Mesenchymal stem cell (in vitro differentiated cells and primary cell): ENCODE measurements around the gene GFRA1.
A peak's percentile ranks its signal among the peaks of the same experiment; 100 is the strongest.

Source experiments
- DNase-seq: peaks from one replicate; pipeline ENCODE4 v3.0.0-alpha.2; 2013
- H2AFZ ChIP-seq: one replicate; pipeline ENCODE4 v1.6.1; 2013; ENCODE audit warnings: low read depth, mild to moderate bottlenecking, control low read depth, inconsistent platforms, low read length, moderate library complexity
- H2AK5ac ChIP-seq: 2 replicates; pipeline ENCODE4 v1.6.1; 2013; ENCODE audit warnings: low read length, moderate library complexity, mild to moderate bottlenecking, inconsistent platforms; ENCODE audit not compliant: severe bottlenecking
- H2BK120ac ChIP-seq: one replicate; pipeline ENCODE4 v1.6.1; 2013; ENCODE audit warnings: low read depth, mild to moderate bottlenecking, inconsistent platforms, low read length, moderate library complexity
- H2BK12ac ChIP-seq, 2 experiments: one replicate each; pipeline ENCODE4 v1.6.1; 2013; ENCODE audit warnings: inconsistent platforms in 2 of 2, low read length in 2 of 2, mild to moderate bottlenecking in 2 of 2, moderate library complexity in 2 of 2, control low read depth in 1 of 2
- H2BK15ac ChIP-seq: one replicate; pipeline ENCODE4 v1.6.1; 2013; ENCODE audit warnings: mild to moderate bottlenecking, low read depth, inconsistent platforms; ENCODE audit not compliant: poor library complexity, severe bottlenecking
- H2BK5ac ChIP-seq: 2 replicates; pipeline ENCODE4 v1.6.1; 2013; ENCODE audit warnings: low read depth, mild to moderate bottlenecking, low read length, control low read depth, inconsistent platforms; ENCODE audit not compliant: poor library complexity, severe bottlenecking
- H3K14ac ChIP-seq, 2 experiments: one replicate each; pipeline ENCODE4 v1.6.1; 2013; ENCODE audit warnings: inconsistent platforms in 2 of 2, low read length in 2 of 2, control low read depth in 1 of 2, mild to moderate bottlenecking in 1 of 2, moderate library complexity in 1 of 2
- H3K18ac ChIP-seq, 2 experiments: one replicate each; pipeline ENCODE4 v1.6.1; 2013; ENCODE audit warnings: inconsistent platforms in 2 of 2, low read length in 2 of 2, control low read depth in 1 of 2, low read depth in 1 of 2, mild to moderate bottlenecking in 1 of 2
- H3K23ac ChIP-seq, 2 experiments: one replicate each; pipeline ENCODE4 v1.6.1; 2013; ENCODE audit warnings: inconsistent platforms in 2 of 2, low read length in 2 of 2, mild to moderate bottlenecking in 2 of 2, moderate library complexity in 2 of 2, control low read depth in 1 of 2
- H3K27ac ChIP-seq: 2 replicates; pipeline ENCODE4 v1.5.1; 2013; ENCODE audit warnings: mild to moderate bottlenecking, moderate library complexity, low read length, control low read depth, inconsistent platforms; ENCODE audit not compliant: poor library complexity, severe bottlenecking
- H3K27me3 ChIP-seq, 2 experiments: 2 replicates each; pipeline versions ENCODE4 v1.6.1 to v1.7.0; 2013; ENCODE audit warnings: low read length in 2 of 2, mild to moderate bottlenecking in 2 of 2, moderate library complexity in 2 of 2, control low read depth in 1 of 2, inconsistent platforms in 1 of 2; ENCODE audit not compliant: control insufficient read depth in 1 of 2, insufficient read depth in 1 of 2
- H3K36me3 ChIP-seq, 2 experiments: 2 replicates each; pipeline versions ENCODE4 v1.6.1 to v1.7.0; 2013; ENCODE audit warnings: low read length in 2 of 2, control low read depth in 1 of 2, inconsistent platforms in 1 of 2, low read depth in 1 of 2, mild to moderate bottlenecking in 1 of 2; ENCODE audit not compliant: insufficient read depth in 2 of 2, control insufficient read depth in 1 of 2
- H3K4ac ChIP-seq, 2 experiments: one replicate each; pipeline ENCODE4 v1.6.1; 2013; ENCODE audit warnings: inconsistent platforms in 2 of 2, low read length in 2 of 2, mild to moderate bottlenecking in 2 of 2, moderate library complexity in 2 of 2, control low read depth in 1 of 2, low read depth in 1 of 2
- H3K4me1 ChIP-seq: 2 replicates; pipeline ENCODE4 v1.6.1; 2013; ENCODE audit warnings: low read depth, low read length, control low read depth; ENCODE audit not compliant: control insufficient read depth, insufficient read depth
- H3K4me2 ChIP-seq: 2 replicates; pipeline ENCODE4 v1.6.1; 2013; ENCODE audit warnings: low read length, mild to moderate bottlenecking, inconsistent platforms; ENCODE audit not compliant: poor library complexity, severe bottlenecking
- H3K4me3 ChIP-seq, 2 experiments: 2 replicates each; pipeline versions ENCODE4 v1.5.1 to v1.7.0; 2013; ENCODE audit warnings: low read length in 2 of 2, mild to moderate bottlenecking in 2 of 2, control low read depth in 1 of 2, low read depth in 1 of 2; ENCODE audit not compliant: insufficient read depth in 1 of 2
- H3K79me1 ChIP-seq: replicated peaks from 2 replicates; pipeline ENCODE4 v1.6.1; 2013; ENCODE audit warnings: mild to moderate bottlenecking, control low read depth, low read length, inconsistent platforms; ENCODE audit not compliant: poor library complexity, severe bottlenecking
- H3K9ac ChIP-seq: 2 replicates; pipeline ENCODE4 v1.7.0; 2013; ENCODE audit warnings: mild to moderate bottlenecking, low read length, moderate library complexity
- H3K9me3 ChIP-seq: 2 replicates; pipeline ENCODE4 v1.7.0; 2013; ENCODE audit warnings: mild to moderate bottlenecking, low read length; ENCODE audit not compliant: control insufficient read depth
- H4K8ac ChIP-seq: one replicate; pipeline ENCODE4 v1.6.1; 2013; ENCODE audit warnings: inconsistent platforms, mild to moderate bottlenecking, low read length, moderate library complexity
- H4K91ac ChIP-seq: one replicate; pipeline ENCODE4 v1.6.1; 2013; ENCODE audit warnings: mild to moderate bottlenecking, low read length, inconsistent platforms
- WGBS: methylation state at CpG from one replicate; pipeline ENCODE4 v1.1.7; 2013; ENCODE audit warnings: mixed read lengths; 5-methylcytosine and 5-hydroxymethylcytosine counted together

GFRA1 gene

GRCh38 chr10:116109481-116109880, 163.5 kb downstream of the GFRA1 start:
- 97% methylated on average over 8 of the region's 8 CpGs for WGBS
- H3K9ac ChIP-seq, result no peak overlapping the region
- H3K36me3 ChIP-seq, result peaks cover 0 to 22% of the 10 kb centered on the region in 2 experiments
- no peak overlapping the region for H2AK5ac ChIP-seq
- H3K4me3 ChIP-seq, result no peak overlapping the region
- no peak overlapping the region for H3K4me2 ChIP-seq
- peaks cover 22% of the 10 kb centered on the region for H3K4me1 ChIP-seq
- no peak overlapping the region for H2BK5ac ChIP-seq
- no peaks in the 10 kb centered on the region for H3K27me3 ChIP-seq
- H2BK12ac ChIP-seq, result no peak overlapping the region
- H3K23ac ChIP-seq, result no peak overlapping the region
- no peak overlapping the region for H4K91ac ChIP-seq
- no peaks in the 10 kb centered on the region for H3K9me3 ChIP-seq
- no peak overlapping the region for H2BK120ac ChIP-seq
- peaks cover 29% of the 10 kb centered on the region for H3K79me1 ChIP-seq
- H3K18ac ChIP-seq, result no peak overlapping the region
- no peak overlapping the region for H2BK15ac ChIP-seq
- H2AFZ ChIP-seq, result no peak overlapping the region
- H3K27ac ChIP-seq, result no peak overlapping the region
- H3K14ac ChIP-seq, result no peak overlapping the region
- H4K8ac ChIP-seq, result no peak overlapping the region
- no peak for DNase-seq
- H3K4ac ChIP-seq, result no peak overlapping the region

DNA sequence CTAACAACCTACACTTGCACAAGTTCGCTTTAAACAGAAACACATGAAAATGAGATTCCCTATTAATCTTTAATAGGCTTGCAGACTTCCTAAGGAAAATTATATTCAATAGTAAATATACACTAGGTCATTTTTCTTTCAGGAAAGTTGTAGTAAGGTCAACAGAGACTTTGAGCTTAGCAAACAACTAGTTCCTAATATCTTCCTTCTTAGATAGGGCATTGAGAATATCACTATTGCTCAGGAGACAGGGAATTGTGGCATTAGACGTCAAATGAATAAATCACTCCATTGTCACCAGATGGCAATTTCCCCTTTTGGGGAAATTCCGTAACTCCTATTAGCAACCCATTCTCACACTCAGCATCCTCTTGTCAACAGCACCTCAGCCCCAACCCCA, 164.9 kb downstream of the GFRA1 start:
- H3K14ac ChIP-seq, result no peak overlapping the region
- no peak overlapping the region for H2BK120ac ChIP-seq
- H4K91ac ChIP-seq, result no peak overlapping the region
- no peak overlapping the region for H2AK5ac ChIP-seq
- no peak overlapping the region for H3K27ac ChIP-seq
- no peak overlapping the region for H3K4ac ChIP-seq
- no peaks in the 10 kb centered on the region for H3K27me3 ChIP-seq
- no peaks in the 10 kb centered on the region for H3K9me3 ChIP-seq
- peaks cover 20% of the 10 kb centered on the region for H3K4me1 ChIP-seq
- H2BK15ac ChIP-seq, result no peak overlapping the region
- H3K23ac ChIP-seq, result no peak overlapping the region
- H2AFZ ChIP-seq, result no peak overlapping the region
- H3K9ac ChIP-seq, result no peak overlapping the region
- no peak overlapping the region for H3K18ac ChIP-seq
- 64% methylated on average over 2 of the region's 3 CpGs for WGBS
- no peak overlapping the region for H4K8ac ChIP-seq
- no peak overlapping the region for H2BK12ac ChIP-seq
- H3K36me3 ChIP-seq, result peaks cover 0 to 20% of the 10 kb centered on the region in 2 experiments
- H3K4me2 ChIP-seq, result no peak overlapping the region
- DNase-seq, result no peak
- no peak overlapping the region for H3K4me3 ChIP-seq
- peaks cover 31% of the 10 kb centered on the region for H3K79me1 ChIP-seq
- H2BK5ac ChIP-seq, result no peak overlapping the region

GRCh38 chr10:116106611-116107010, 166.4 kb downstream of the GFRA1 start:
- Histone ChIP-seq H2AFZ (no peak overlapping the region), H2BK5ac (no peak overlapping the region), H3K18ac (no peak overlapping the region), H4K91ac (no peak overlapping the region), H3K27ac (no peak overlapping the region), H3K27me3 (no peaks in the 10 kb centered on the region), H3K4me1 (peaks cover 12% of the 10 kb centered on the region), H3K4me2 (no peak overlapping the region), H2BK120ac (no peak overlapping the region), H3K4me3 (no peak overlapping the region), H3K4ac (no peak overlapping the region), H2AK5ac (peak overlapping the region; percentile 47), H2BK15ac (no peak overlapping the region), H3K9ac (no peak overlapping the region), H2BK12ac (no peak overlapping the region), H3K14ac (no peak overlapping the region), H3K36me3 (peaks cover 0 to 13% of the 10 kb centered on the region in 2 experiments), H3K9me3 (no peaks in the 10 kb centered on the region), H3K79me1 (peaks cover 23% of the 10 kb centered on the region), H3K23ac (no peak overlapping the region), H4K8ac (no peak overlapping the region)
- 88% methylated on average over 5 of the region's 5 CpGs for WGBS
- DNase-seq, result no peak

GRCh38 chr10:116105264-116105663, 167.7 kb downstream of the GFRA1 start:
- no peak for DNase-seq
- peak overlapping the region; percentile 24 for H3K27ac ChIP-seq
- H2BK12ac ChIP-seq, result no peak overlapping the region
- H3K18ac ChIP-seq, result no peak overlapping the region
- peaks cover 19% of the 10 kb centered on the region for H3K79me1 ChIP-seq
- no peaks in the 10 kb centered on the region for H3K27me3 ChIP-seq
- no peak overlapping the region for H2BK5ac ChIP-seq
- peaks cover 0 to 3% of the 10 kb centered on the region in 2 experiments for H3K36me3 ChIP-seq
- no peak overlapping the region for H3K4ac ChIP-seq
- no peak overlapping the region for H2BK15ac ChIP-seq
- no peak overlapping the region for H4K91ac ChIP-seq
- no peak overlapping the region for H4K8ac ChIP-seq
- peaks cover 12% of the 10 kb centered on the region for H3K4me1 ChIP-seq
- no peak overlapping the region for H3K23ac ChIP-seq
- no peak overlapping the region for H3K4me3 ChIP-seq
- no peak overlapping the region for H2AK5ac ChIP-seq
- no peak overlapping the region for H3K9ac ChIP-seq
- H2AFZ ChIP-seq, result no peak overlapping the region
- no peak overlapping the region for H2BK120ac ChIP-seq
- 85% methylated on average over 4 of the region's 4 CpGs for WGBS
- H3K9me3 ChIP-seq, result no peaks in the 10 kb centered on the region
- no peak overlapping the region for H3K14ac ChIP-seq
- H3K4me2 ChIP-seq, result no peak overlapping the region
